Measurements from ENCODE around the gene DIP2C. TPM values are rescaled to one million over a fixed set of nuclear protein-coding genes. Genes with fewer than 3 reads are reported as not detected.

Gene DIP2C
- 17.0 and 21.8 TPM in 2 replicates for total RNA-seq

DNA sequence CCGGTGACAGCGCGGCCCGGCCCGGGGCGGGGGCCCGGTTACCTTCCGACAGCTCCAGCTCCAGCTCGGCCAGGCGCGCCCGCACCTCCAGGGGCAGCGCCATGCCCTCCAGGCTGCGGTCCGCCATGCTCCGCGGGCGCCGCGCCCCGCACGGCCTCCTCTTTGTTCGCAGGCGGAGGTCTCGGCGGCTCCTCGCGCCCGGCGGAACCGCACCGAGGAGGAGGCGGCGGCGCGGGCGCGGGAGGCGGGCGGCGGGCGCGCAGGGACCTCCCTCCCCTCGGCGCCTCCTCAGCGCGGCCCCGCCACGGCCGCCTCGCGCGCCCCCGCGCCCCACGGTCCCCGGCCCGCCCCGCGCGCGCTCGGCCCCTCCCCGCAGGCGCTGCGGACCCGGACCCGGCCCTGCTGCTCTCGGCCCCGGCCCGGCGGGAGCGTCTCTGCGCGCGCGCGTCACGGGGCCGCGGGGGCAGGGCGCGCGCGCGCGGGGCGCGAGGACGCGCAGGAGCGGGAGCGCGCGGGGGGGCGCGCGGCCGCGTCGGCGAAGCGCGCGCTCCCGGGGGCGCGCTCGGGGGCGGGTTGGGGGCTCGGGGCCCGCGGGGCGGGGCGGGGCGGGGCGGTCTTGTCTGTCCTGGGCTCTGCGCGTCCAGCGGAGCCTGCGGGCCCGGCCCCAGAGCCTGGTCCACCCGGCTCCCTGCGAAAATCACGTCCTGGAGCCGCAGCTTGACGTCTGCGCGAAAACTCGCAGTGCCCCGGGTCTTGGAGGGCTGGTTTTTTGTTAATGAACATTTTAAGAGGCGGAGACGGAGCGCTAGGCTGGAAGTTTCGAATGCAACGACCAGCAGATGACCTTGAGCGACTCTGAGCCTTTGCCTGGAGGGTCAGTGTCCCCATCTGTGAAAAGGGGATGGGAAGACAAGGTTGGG lies at the start of gene DIP2C:
Gene DIP2C, minus strand, starts transcription at position 217 of the 920 bp plus-strand sequence. Its CDS starts 90 bp downstream, at position 127.

Other genes with a start within 250 kb of the DIP2C start
- gene LARP4B, start 242.0 kb upstream of the DIP2C start, total RNA-seq: 27.5 and 28.5 TPM in 2 replicates